HG03196 (cell line): ENCODE data around the gene ESRRG.
"Not testable (repeated sequence)": the region's sequence is repeated elsewhere in the genome, so short reads cannot be mapped to it uniquely, and the experiment has no call there.

Experiments used
- ATAC-seq: cut with Tn5 transposase; IDR thresholded peaks from one replicate; pipeline ENCODE4 v1.9.1; 2021; ENCODE audit not compliant: unreplicated experiment

ESRRG gene

DNA sequence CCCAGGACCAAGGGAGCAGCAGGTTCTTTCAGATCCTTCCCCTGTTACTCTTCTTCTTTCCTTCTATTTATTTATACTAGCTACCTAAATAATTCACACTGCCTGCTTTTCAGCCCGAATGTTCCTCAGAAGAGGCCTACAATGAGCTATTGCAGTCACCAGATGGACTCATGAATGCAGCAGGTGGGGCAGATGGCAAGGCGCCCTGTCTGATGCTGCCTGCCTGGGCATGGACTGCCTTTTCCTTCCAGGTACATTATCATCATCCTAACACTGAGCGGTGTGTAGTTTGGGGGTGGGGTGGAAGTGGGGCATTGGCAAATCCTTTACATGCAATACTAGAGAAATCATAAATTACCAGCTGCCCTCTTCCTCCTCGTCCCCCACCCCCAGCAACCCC lies 17.6 kb downstream of the ESRRG start:
- no peak for ATAC-seq

GRCh38 chr1:216704065-216704464 lies 19.2 kb downstream of the ESRRG start:
- ATAC-seq = not testable (repeated sequence)

- ATAC-seq = no peak
Measured at GRCh38 chr1:216702170-216702569, 21.1 kb downstream of the ESRRG start.

DNA sequence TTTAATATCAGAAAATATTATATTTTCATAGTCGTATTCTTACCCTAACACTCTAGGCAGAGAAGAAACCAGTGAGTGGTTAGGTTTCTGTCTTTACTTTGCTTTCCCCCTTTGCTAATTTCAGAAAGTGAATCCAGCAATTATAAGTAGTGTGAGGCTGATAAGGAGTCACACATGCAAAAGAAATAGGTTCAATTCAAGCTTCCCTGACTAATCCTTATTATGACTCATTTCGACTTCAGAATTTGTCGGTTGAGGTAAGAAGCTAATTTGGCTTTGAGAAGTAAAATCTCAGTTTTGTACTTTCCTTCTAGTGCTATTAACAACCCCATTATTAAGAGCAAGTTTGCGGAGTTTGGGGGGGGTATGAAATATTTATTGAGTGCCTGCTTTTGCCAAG lies 22.4 kb downstream of the ESRRG start:
- ATAC-seq = no peak

DNA sequence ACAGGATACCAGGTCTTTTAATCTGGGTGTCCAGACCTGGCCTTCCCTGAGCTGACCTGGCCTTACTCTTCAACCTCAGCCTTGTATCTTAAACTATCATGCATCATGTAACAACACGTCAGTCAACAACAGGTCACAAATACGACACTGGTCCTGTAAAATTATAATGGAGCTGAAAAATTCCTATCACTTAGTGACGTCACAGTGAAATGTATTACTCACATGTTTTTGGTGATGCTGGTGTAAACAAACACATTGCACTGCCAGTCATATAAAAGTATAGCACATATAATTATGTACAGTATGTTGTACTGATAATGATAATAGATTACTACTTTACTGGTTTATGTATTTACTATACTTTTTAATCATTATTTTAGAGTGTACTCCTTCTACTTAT lies 31.5 kb downstream of the ESRRG start:
- no peak for ATAC-seq

- ATAC-seq = no peak
Measured at GRCh38 chr1:216690603-216691002, 32.6 kb downstream of the ESRRG start.

DNA sequence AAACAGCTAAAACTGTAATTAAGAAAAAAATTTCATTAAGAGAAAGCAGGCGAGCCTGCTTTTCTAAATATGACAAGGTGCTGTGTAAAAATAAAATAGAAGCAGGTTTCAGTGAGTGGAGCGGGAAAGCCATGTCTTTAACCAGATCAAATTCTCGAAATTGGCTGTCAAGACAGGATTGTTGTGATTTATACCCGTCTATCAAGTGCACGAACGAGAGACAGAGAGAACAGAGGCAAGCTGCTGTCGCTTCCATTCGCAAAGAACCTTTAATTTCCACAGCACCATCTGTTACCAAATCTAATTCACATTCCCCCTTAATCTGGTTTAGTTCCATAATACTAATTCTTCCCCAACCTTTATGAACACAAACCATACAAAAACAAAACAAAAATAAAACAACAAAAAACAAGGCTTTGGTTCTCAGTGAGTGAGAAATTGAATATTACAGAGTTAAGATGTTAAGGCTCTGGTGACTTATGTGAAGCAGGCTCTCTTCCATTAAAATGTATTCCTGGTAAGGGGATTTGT lies 35.0 kb downstream of the ESRRG start:
- ATAC-seq = no peak

- no peak for ATAC-seq
Measured at GRCh38 chr1:216686860-216687766, 36.1 kb downstream of the ESRRG start.

DNA sequence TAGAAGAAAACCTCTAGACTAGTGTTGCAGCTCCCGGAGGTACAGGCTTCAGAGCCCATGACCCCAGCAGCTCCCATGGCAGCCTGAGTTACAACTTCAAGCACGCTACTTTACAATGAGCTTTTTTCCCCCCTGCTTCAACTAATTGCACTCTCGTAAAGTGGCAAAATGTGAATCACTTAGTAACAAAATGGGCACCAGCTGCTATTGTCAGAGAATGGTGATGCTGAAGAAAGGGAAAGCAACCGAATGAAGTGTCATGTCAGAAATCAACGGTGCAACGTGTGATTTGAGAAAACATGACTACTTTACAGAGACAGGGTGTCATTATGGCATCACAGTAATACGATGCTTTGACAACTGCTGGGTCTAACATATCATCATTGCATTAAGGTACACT lies 40.5 kb downstream of the ESRRG start:
- no peak for ATAC-seq

DNA sequence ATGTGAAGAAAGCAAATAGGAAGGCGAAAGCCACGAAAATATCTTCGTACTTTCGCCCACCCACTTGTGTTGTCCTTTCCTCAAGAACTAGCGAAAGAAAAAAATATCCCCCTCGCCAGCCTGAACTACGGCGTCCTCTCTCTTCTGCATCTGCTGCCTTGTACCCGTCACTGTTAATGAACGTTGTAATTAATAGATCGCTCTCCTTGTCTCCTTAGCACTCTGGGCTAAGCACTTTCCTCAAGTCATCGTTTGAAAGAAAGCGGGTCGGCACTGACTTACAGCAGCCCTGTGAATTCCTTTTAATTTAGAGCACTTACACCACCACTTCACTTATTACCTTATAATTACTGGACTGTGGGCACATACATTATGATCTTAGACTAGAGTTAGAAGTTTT lies 44.1 kb downstream of the ESRRG start:
- ATAC-seq = no peak

DNA sequence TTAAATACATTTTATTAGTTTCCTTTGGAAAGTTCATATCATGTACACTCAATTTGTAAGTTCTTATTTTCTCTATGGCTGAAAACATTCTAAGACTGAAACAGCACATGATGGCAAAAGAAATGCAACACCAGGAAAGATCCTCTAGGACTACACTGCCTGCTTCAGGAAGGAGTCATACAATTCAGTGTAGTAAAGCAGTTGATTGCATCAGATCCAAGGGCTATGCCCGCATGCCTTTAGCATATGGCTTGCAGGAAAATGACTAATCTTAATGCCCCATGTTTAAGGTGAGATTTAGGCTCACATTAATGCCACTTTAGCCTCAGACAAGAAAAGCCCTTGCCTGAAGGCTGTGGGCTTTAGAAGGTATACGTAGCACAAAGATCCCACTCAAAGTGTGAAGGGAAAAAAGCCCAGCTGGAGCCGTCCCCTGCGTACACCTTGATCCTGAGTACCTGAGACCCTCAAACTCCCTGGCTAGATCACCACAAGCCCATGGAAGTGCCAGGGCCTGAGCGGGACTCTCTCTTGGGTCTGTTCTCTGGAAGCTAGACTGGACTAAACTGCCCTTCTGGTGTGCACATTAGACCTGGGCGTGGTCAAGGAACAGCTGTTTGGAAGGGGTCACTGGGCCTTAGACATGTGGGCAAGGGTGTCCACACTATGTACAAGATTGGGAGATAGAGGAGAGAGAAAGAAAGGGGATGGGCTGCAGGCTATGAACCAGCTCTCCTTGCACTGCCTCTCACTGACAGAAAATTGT lies 52.9 kb downstream of the ESRRG start:
- no peak for ATAC-seq

DNA sequence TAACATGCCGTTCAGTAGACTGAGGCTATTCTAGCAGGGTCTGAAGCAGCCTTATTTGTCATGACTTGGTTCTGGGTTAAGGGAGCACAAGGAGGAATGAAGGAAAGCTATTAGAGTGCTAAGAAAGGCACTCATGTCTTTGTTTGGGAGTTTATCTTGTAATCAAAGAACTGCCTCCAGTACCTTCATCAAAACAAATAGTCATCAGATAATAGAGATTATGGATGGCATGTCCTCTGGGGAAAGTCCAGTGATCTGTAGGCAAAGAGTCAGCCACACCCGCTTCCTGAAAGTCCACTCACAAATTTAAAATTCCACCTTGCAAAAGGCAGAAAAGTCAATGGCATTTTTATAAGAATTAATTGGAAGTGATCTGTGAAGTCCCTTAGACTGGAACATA lies 56.8 kb downstream of the ESRRG start:
- no peak for ATAC-seq

- ATAC-seq = no peak
Measured at GRCh38 chr1:216665856-216666255, 57.4 kb downstream of the ESRRG start.

- ATAC-seq = no peak
Measured at GRCh38 chr1:216665406-216665805, 57.8 kb downstream of the ESRRG start.

DNA sequence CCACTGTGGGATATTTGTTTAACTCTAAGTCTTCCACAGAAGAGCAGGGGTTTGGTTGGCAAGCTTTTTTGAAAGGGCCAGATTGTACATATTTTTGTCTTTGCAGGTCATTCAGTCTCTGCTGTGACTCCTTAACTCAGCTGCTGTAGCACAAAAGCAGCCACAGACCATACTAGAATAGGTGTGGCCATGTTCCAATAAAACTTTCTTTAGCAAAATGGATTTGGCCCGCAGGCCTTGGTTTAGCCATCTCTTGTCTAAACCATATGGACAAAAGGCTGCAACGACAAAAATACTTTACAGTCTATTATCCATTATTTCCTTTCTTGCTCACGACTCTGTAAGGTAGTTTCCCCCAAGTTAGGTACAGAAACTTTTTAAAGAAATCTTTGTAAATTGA lies 60.5 kb downstream of the ESRRG start:
- no peak for ATAC-seq

- no peak for ATAC-seq
Measured at GRCh38 chr1:216660561-216660960, 62.7 kb downstream of the ESRRG start.

GRCh38 chr1:216653001-216653400 lies 70.2 kb downstream of the ESRRG start:
- ATAC-seq = no peak

DNA sequence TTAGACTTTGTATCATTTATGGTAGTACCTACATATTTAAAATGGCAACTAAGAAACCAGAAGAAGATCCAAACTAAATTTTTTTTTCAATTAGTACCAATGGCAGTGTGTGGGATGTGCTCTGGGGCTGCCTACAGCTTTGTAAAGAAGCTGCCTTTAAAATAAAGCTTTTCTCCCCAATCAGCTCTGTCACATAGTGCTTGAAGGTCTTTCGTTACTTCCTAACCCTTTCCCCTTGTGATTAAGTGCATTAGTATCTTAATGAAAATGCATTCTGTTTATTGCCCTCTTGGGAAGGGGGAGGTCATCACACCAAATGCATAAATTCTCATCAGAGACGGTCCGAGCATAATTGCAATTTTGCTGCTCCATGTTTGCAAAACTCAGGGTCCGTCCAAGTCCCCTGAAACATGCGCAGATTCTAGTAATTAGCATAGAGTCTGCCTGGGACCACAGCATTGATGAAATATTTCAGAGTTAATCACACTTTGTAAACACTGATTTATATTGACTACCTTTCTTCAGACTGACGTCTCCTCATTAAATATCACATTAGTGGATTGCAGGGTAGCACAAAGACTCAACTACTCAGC lies 71.3 kb downstream of the ESRRG start:
- ATAC-seq = no peak

- ATAC-seq = no peak
Measured at GRCh38 chr1:216643176-216643575, 80.1 kb downstream of the ESRRG start.

- no peak for ATAC-seq
Measured at GRCh38 chr1:216641669-216642460, 81.4 kb downstream of the ESRRG start.

DNA sequence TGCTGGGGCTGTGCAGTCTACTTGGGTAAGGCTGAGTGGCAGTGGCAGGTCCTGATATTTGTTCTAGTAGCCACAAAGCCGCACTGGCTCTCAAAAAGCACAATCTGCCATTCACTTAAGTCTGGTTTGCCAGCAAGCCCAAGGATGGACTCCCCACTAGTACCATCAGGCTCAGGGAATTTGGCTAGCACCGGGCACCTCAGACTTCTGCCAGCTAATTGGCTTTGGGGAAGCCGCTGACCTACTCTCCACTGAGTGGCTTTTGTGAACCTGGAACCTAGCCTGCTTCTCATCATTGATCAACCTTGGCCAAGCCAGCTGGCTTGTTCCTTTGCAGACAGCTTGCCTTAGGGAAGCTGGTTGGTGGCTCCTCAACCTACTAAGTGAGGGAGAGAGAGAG lies 83.1 kb downstream of the ESRRG start:
- no peak for ATAC-seq
